CD4-positive, CD25-positive, alpha-beta regulatory T cell (primary cell): ENCODE results near the gene LAP3. TPM values are rescaled to one million over a fixed set of nuclear protein-coding genes. Genes with fewer than 3 reads are reported as not detected.

Experiments
- ATAC-seq, 2 donors: fragments of 150-1000 bp; cut with Tn5 transposase; one replicate each; pipeline ENCODE4 v1.10.0; 2021; ENCODE audit warnings: low read depth in 2 of 2, moderate number of reproducible peaks in 2 of 2, moderate library complexity in 1 of 2
- DNase-seq, 3 donors: peaks; one replicate each; pipeline versions ENCODE4 v3.0.0 to v3.0.0-alpha.2; 2012 to 2022; ENCODE audit warnings: mixed read lengths in 1 of 3
- H3K27ac ChIP-seq: one replicate; pipeline ENCODE4 v1.7.0; 2013; ENCODE audit warnings: mild to moderate bottlenecking, low read length; ENCODE audit not compliant: insufficient read depth, poor library complexity, severe bottlenecking
- H3K27me3 ChIP-seq: one replicate; pipeline ENCODE4 v1.7.0; 2013; ENCODE audit warnings: low read length; ENCODE audit not compliant: control insufficient read depth, insufficient read depth
- H3K36me3 ChIP-seq: one replicate; pipeline ENCODE4 v1.7.0; 2013; ENCODE audit warnings: mild to moderate bottlenecking, low read length, moderate library complexity; ENCODE audit not compliant: control insufficient read depth, insufficient read depth
- H3K4me1 ChIP-seq: 2 replicates; pipeline ENCODE4 v1.7.0; 2013; ENCODE audit warnings: mild to moderate bottlenecking, low read length; ENCODE audit not compliant: insufficient read depth, control insufficient read depth, poor library complexity, severe bottlenecking
- H3K4me3 ChIP-seq: one replicate; pipeline ENCODE4 v1.7.0; 2013; ENCODE audit warnings: low read depth, mild to moderate bottlenecking, low read length, moderate library complexity
- H3K9me3 ChIP-seq, 2 experiments: 1 replicate in 1 of 2; 2 replicates in 1 of 2; pipeline ENCODE4 v1.7.0; 2013; ENCODE audit warnings: low read length in 2 of 2, mild to moderate bottlenecking in 1 of 2, moderate library complexity in 1 of 2; ENCODE audit not compliant: control insufficient read depth in 2 of 2
- H3K27ac Mint-ChIP-seq, 3 donors: one replicate each; pipeline ENCODE4 v1.8.0; 2020 to 2022; ENCODE audit warnings: mild to moderate bottlenecking in 3 of 3, mixed read lengths in 3 of 3, moderate library complexity in 2 of 3
- H3K27me3 Mint-ChIP-seq: one replicate; pipeline ENCODE4 v1.8.0; 2022; ENCODE audit warnings: mild to moderate bottlenecking, mixed read lengths
- H3K36me3 Mint-ChIP-seq: one replicate; pipeline ENCODE4 v1.8.0; 2020; ENCODE audit warnings: mixed read lengths
- H3K4me1 Mint-ChIP-seq, 4 donors: one replicate each; pipeline ENCODE4 v1.8.0; 2020 to 2022; ENCODE audit warnings: mixed read lengths in 4 of 4, mild to moderate bottlenecking in 1 of 4
- H3K4me3 Mint-ChIP-seq, 4 donors: one replicate each; pipeline ENCODE4 v1.8.0; 2020 to 2022; ENCODE audit warnings: mild to moderate bottlenecking in 4 of 4, mixed read lengths in 4 of 4, moderate library complexity in 3 of 4
- H3K9me3 Mint-ChIP-seq, 7 donors: one replicate each; pipeline ENCODE4 v1.8.0; 2020 to 2022; ENCODE audit warnings: mixed read lengths in 7 of 7, mild to moderate bottlenecking in 3 of 7, moderate library complexity in 2 of 7
- polyA plus RNA-seq, 4 donors: library from polyadenylated mRNA; unstranded; fragments of 300-500 nt; fragmentation: Illumina TruSeq; gene quantifications; one replicate each; pipeline ENCODE4 v1.2.3, GENCODE V29; 2021
- total RNA-seq: library from RNA; stranded (reverse); gene quantifications from one replicate; pipeline ENCODE4 v1.2.3, GENCODE V29; 2022

Gene LAP3
- total and polyA plus RNA-seq, 5 donors from 2014 or later = 50.9 to 68.5 (median 65.4) TPM

GRCh38 chr4:17639136-17639535, 62.1 kb downstream of the LAP3 start:
- Histone ChIP-seq H3K4me1 (no peaks in the 10 kb centered on the region), H3K9me3 (no peaks in the 10 kb centered on the region), H3K4me3 (no peak overlapping the region), H3K27ac (no peak overlapping the region), H3K36me3 (peaks cover 10% of the 10 kb centered on the region), H3K27me3 (no peaks in the 10 kb centered on the region)
- Mint-ChIP-seq H3K36me3 (peaks cover 10% of the 10 kb centered on the region), H3K4me3 (no peak overlapping the region), H3K27ac (peak overlapping the region in 1 of 3 donors; percentile 20), H3K4me1 (peaks cover 0 to 12% (median 5%) of the 10 kb centered on the region in 4 donors), H3K27me3 (no peaks in the 10 kb centered on the region), H3K9me3 (no peaks in the 10 kb centered on the region)
- DNase-seq (no peak), ATAC-seq (no peak)

DNA sequence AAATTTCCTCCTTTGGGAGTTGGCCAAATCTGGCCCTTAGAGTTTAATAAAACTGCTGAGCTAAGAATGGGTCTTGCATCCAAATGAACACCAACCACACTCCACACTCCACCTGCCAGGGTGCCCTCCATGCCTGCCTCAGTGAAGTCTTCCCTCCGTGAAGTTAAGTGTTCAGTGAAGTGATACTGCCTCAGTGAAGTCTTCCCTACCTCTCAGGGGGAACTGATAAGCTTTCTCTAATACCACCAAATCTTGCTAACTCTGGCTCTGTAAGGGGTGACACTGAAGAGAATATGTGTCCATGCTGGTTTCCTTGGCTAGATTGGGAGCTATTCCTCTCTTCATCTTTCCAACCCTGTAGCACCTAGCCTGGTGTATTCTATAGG, 65.4 kb downstream of the LAP3 start:
- Mint-ChIP-seq H3K36me3 (peaks cover 5% of the 10 kb centered on the region), H3K27me3 (no peaks in the 10 kb centered on the region), H3K27ac (peak overlapping the region in 1 of 3 donors; percentile 79), H3K4me1 (no peaks in the 10 kb centered on the region), H3K9me3 (peaks cover 0 to 1% (median 0%) of the 10 kb centered on the region in 7 donors), H3K4me3 (no peak overlapping the region)
- Histone ChIP-seq H3K27me3 (no peaks in the 10 kb centered on the region), H3K9me3 (no peaks in the 10 kb centered on the region), H3K4me1 (no peaks in the 10 kb centered on the region), H3K36me3 (no peaks in the 10 kb centered on the region), H3K4me3 (no peak overlapping the region), H3K27ac (no peak overlapping the region)
- ATAC-seq = no peak
- no peak for DNase-seq

- Mint-ChIP-seq H3K9me3 (peaks cover 0 to 4% (median 0%) of the 10 kb centered on the region in 7 donors), H3K36me3 (peaks cover 5% of the 10 kb centered on the region), H3K27me3 (no peaks in the 10 kb centered on the region), H3K4me3 (no peak overlapping the region), H3K4me1 (peaks cover 0 to 7% (median 3%) of the 10 kb centered on the region in 4 donors), H3K27ac (no peak overlapping the region)
- DNase-seq (no peak), ATAC-seq (no peak)
- Histone ChIP-seq H3K27me3 (no peaks in the 10 kb centered on the region), H3K4me1 (no peaks in the 10 kb centered on the region), H3K36me3 (no peaks in the 10 kb centered on the region), H3K9me3 (no peaks in the 10 kb centered on the region), H3K27ac (no peak overlapping the region), H3K4me3 (no peak overlapping the region)
These were observed 69.7 kb downstream of the LAP3 start for GRCh38 chr4:17646693-17647092.

GRCh38 chr4:17647176-17647806, 70.3 kb downstream of the LAP3 start:
- ATAC-seq = no peak
- no peaks in the 10 kb centered on the region for H3K36me3 ChIP-seq
- no peak overlapping the region for H3K4me3 Mint-ChIP-seq
- H3K9me3 Mint-ChIP-seq = peaks cover 0 to 4% (median 0%) of the 10 kb centered on the region in 7 donors
- no peaks in the 10 kb centered on the region for H3K27me3 Mint-ChIP-seq
- no peaks in the 10 kb centered on the region for H3K4me1 ChIP-seq
- no peak overlapping the region for H3K27ac ChIP-seq
- DNase-seq = no peak
- H3K4me1 Mint-ChIP-seq = peaks cover 0 to 9% (median 3%) of the 10 kb centered on the region in 4 donors
- no peaks in the 10 kb centered on the region for H3K27me3 ChIP-seq
- H3K4me3 ChIP-seq = no peak overlapping the region
- peaks cover 5% of the 10 kb centered on the region for H3K36me3 Mint-ChIP-seq
- H3K27ac Mint-ChIP-seq = no peak overlapping the region
- H3K9me3 ChIP-seq = no peaks in the 10 kb centered on the region

- no peak for ATAC-seq
- peaks cover 0 to 4% (median 0%) of the 10 kb centered on the region in 7 donors for H3K9me3 Mint-ChIP-seq
These were observed 70.9 kb downstream of the LAP3 start for GRCh38 chr4:17647927-17648326.

GRCh38 chr4:17650406-17650805, 73.4 kb downstream of the LAP3 start:
- ATAC-seq = no peak
- H3K4me3 Mint-ChIP-seq = no peak overlapping the region
- peaks cover 0 to 5% (median 0%) of the 10 kb centered on the region in 7 donors for H3K9me3 Mint-ChIP-seq
- Histone ChIP-seq H3K4me3 (no peak overlapping the region), H3K27ac (no peak overlapping the region), H3K9me3 (no peaks in the 10 kb centered on the region), H3K4me1 (no peaks in the 10 kb centered on the region), H3K36me3 (no peaks in the 10 kb centered on the region), H3K27me3 (no peaks in the 10 kb centered on the region)
- no peaks in the 10 kb centered on the region for H3K27me3 Mint-ChIP-seq
- no peak overlapping the region for H3K27ac Mint-ChIP-seq
- DNase-seq = no peak
- H3K36me3 Mint-ChIP-seq = no peaks in the 10 kb centered on the region
- H3K4me1 Mint-ChIP-seq = peaks cover 0 to 9% (median 3%) of the 10 kb centered on the region in 4 donors

More at GRCh38 chr4:17647927-17648326, 70.9 kb downstream of the LAP3 start:
- peaks cover 0 to 9% (median 3%) of the 10 kb centered on the region in 4 donors for H3K4me1 Mint-ChIP-seq
- no peak overlapping the region for H3K27ac Mint-ChIP-seq
- no peaks in the 10 kb centered on the region for H3K9me3 ChIP-seq
- H3K4me3 Mint-ChIP-seq = no peak overlapping the region
- no peak for DNase-seq
- H3K27ac ChIP-seq = no peak overlapping the region
- H3K4me1 ChIP-seq = no peaks in the 10 kb centered on the region
- no peaks in the 10 kb centered on the region for H3K36me3 ChIP-seq
- H3K27me3 Mint-ChIP-seq = no peaks in the 10 kb centered on the region
- H3K36me3 Mint-ChIP-seq = no peaks in the 10 kb centered on the region
- H3K4me3 ChIP-seq = no peak overlapping the region
- H3K27me3 ChIP-seq = no peaks in the 10 kb centered on the region

- Mint-ChIP-seq H3K4me3 (no peak overlapping the region), H3K27ac (no peak overlapping the region), H3K27me3 (peaks cover 5% of the 10 kb centered on the region), H3K4me1 (peaks cover 0 to 9% (median 3%) of the 10 kb centered on the region in 4 donors), H3K9me3 (peaks cover 0 to 4% (median 0%) of the 10 kb centered on the region in 7 donors), H3K36me3 (no peaks in the 10 kb centered on the region)
- no peak for DNase-seq
- Histone ChIP-seq H3K27ac (no peak overlapping the region), H3K4me3 (no peak overlapping the region), H3K36me3 (no peaks in the 10 kb centered on the region), H3K27me3 (no peaks in the 10 kb centered on the region), H3K9me3 (no peaks in the 10 kb centered on the region), H3K4me1 (no peaks in the 10 kb centered on the region)
- ATAC-seq = no peak
These were observed 77.7 kb downstream of the LAP3 start for GRCh38 chr4:17654701-17655100.

DNA sequence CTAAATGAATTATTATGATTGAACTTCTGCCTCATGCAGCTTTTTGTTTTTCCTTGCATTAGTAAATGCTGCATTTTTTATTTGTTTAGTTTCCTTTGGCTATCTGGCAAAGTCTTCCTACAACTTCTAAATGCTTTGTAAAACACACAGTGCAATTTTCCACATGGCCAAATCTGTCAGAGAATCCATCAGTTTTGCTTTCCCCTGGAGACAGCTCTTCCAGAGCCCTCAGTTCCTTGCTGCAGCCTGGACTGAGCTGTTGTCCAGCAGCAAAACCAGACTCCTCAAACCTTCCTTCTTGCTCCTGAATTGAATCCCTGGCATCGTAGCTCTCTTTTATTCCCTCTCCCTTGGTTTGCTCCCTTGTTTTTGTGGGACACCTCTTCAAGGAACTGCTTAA, 80.1 kb downstream of the LAP3 start:
- Histone ChIP-seq H3K36me3 (no peaks in the 10 kb centered on the region), H3K27ac (no peak overlapping the region), H3K4me1 (no peaks in the 10 kb centered on the region), H3K4me3 (no peak overlapping the region), H3K27me3 (no peaks in the 10 kb centered on the region), H3K9me3 (no peaks in the 10 kb centered on the region)
- Mint-ChIP-seq H3K4me3 (no peak overlapping the region), H3K4me1 (no peaks in the 10 kb centered on the region), H3K27ac (no peak overlapping the region), H3K36me3 (no peaks in the 10 kb centered on the region), H3K27me3 (peaks cover 5% of the 10 kb centered on the region), H3K9me3 (peaks cover 0 to 2% (median 0%) of the 10 kb centered on the region in 7 donors)
- no peak for ATAC-seq
- DNase-seq = no peak
